HepG2 (cell line): ENCODE data around the gene DENND5A. TPM values are rescaled to one million over a fixed set of nuclear protein-coding genes. Genes with fewer than 3 reads are reported as not detected.

Experiments
- ATAD3A ChIP-seq: sonication (generic); formaldehyde crosslinking; IDR thresholded peaks from 2 replicates; pipeline ENCODE4 v1.4.0; 2020; ENCODE audit warnings: missing genetic modification reagents
- ATF7 ChIP-seq, 2 experiments: fragments of 450-650 bp in 1 of 2; sonication (generic) in 1 of 2; formaldehyde crosslinking in 1 of 2; IDR thresholded peaks; 2 replicates each; pipeline versions ENCODE4 v1.4.0 to v1.6.1; 2016 to 2020; ENCODE audit warnings: antibody characterized with exemption in 1 of 2, mild to moderate bottlenecking in 1 of 2, missing genetic modification reagents in 1 of 2
- BCL6 ChIP-seq: IDR thresholded peaks from 2 replicates; pipeline ENCODE4 v1.6.1; 2016; ENCODE audit warnings: missing genetic modification reagents, missing compliant biosample characterization
- HNF1B ChIP-seq: sonication (generic); formaldehyde crosslinking; IDR thresholded peaks from 2 replicates; pipeline ENCODE4 v1.5.1; 2020; ENCODE audit warnings: mild to moderate bottlenecking, moderate library complexity, missing genetic modification reagents
- HNRNPUL1 ChIP-seq: fragments of 200-400 bp; formaldehyde crosslinking; IDR thresholded peaks from 2 replicates; pipeline ENCODE4 v1.6.1; 2017; ENCODE audit warnings: low read depth, mild to moderate bottlenecking, low read length, moderate library complexity
- HOXA7 ChIP-seq: sonication (generic); formaldehyde crosslinking; IDR thresholded peaks from 2 replicates; pipeline ENCODE4 v1.8.1; 2022; ENCODE audit warnings: mild to moderate bottlenecking, missing genetic modification reagents, moderate library complexity
- JUNB ChIP-seq: sonication (generic); formaldehyde crosslinking; IDR thresholded peaks from 2 replicates; pipeline ENCODE4 v1.8.0; 2022; ENCODE audit warnings: missing genetic modification reagents, mild to moderate bottlenecking, borderline replicate concordance
- MEF2D ChIP-seq: sonication (generic); formaldehyde crosslinking; IDR thresholded peaks from 2 replicates; pipeline ENCODE4 v1.5.1; 2020; ENCODE audit warnings: mild to moderate bottlenecking, missing genetic modification reagents
- MTA1 ChIP-seq: sonication (generic); formaldehyde crosslinking; IDR thresholded peaks from 2 replicates; pipeline ENCODE4 v1.4.0; 2020; ENCODE audit warnings: missing genetic modification reagents, mild to moderate bottlenecking, borderline replicate concordance
- RERE ChIP-seq: IDR thresholded peaks from 2 replicates; pipeline ENCODE4 v1.6.1; 2016; ENCODE audit warnings: low read depth, missing genetic modification reagents, missing compliant biosample characterization
- RXRB ChIP-seq: IDR thresholded peaks from 2 replicates; pipeline ENCODE4 v1.6.1; 2016; ENCODE audit warnings: borderline replicate concordance, missing genetic modification reagents, missing compliant biosample characterization
- SMAD9 ChIP-seq: sonication (generic); formaldehyde crosslinking; IDR thresholded peaks from 2 replicates; pipeline ENCODE4 v1.5.1; 2020; ENCODE audit warnings: mild to moderate bottlenecking, missing genetic modification reagents
- SMC3 ChIP-seq: IDR thresholded peaks from 2 replicates; pipeline ENCODE4 v1.6.1; 2011; ENCODE audit warnings: low read length, improper control_type of control experiment
- SOX13 ChIP-seq, 3 experiments: fragments of 450-650 bp in 1 of 3; sonication (generic) in 1 of 3; formaldehyde crosslinking in 1 of 3; IDR thresholded peaks in 2 of 3; conservative IDR thresholded peaks in 1 of 3; 2 replicates each; pipeline versions ENCODE4 v1.5.0 to v1.6.1; 2016 to 2020; ENCODE audit warnings: antibody characterized with exemption in 1 of 3, mild to moderate bottlenecking in 1 of 3, missing compliant biosample characterization in 1 of 3, missing genetic modification reagents in 1 of 3, moderate library complexity in 1 of 3
- YEATS4 ChIP-seq: sonication (generic); formaldehyde crosslinking; IDR thresholded peaks from 2 replicates; pipeline ENCODE4 v1.4.0; 2020; ENCODE audit warnings: missing genetic modification reagents, borderline replicate concordance
- ZEB1 ChIP-seq: IDR thresholded peaks from 2 replicates; pipeline ENCODE4 v1.6.1; 2012; ENCODE audit warnings: mild to moderate bottlenecking, low read depth, inconsistent platforms; ENCODE audit not compliant: insufficient replicate concordance
- ZFP90 ChIP-seq: sonication (generic); formaldehyde crosslinking; IDR thresholded peaks from 2 replicates; pipeline ENCODE4 v1.8.0; 2022; ENCODE audit warnings: missing genetic modification reagents, mild to moderate bottlenecking, inconsistent platforms, borderline replicate concordance
- ZNF101 ChIP-seq: sonication (generic); formaldehyde crosslinking; IDR thresholded peaks from 2 replicates; pipeline ENCODE4 v1.4.0; 2020; ENCODE audit warnings: mild to moderate bottlenecking, low read depth, missing genetic modification reagents, borderline replicate concordance
- ZNF251 ChIP-seq: sonication (generic); formaldehyde crosslinking; IDR thresholded peaks from 2 replicates; pipeline ENCODE4 v1.9.0; 2021; ENCODE audit warnings: mild to moderate bottlenecking, missing genetic modification reagents
- ZNF282 ChIP-seq: fragments of 450-650 bp; IDR thresholded peaks from 2 replicates; pipeline ENCODE4 v1.6.1; 2018; ENCODE audit not compliant: partially characterized antibody
- ZNF850 ChIP-seq: sonication (generic); formaldehyde crosslinking; conservative IDR thresholded peaks from 2 replicates; pipeline ENCODE4 v1.9.0; 2021; ENCODE audit warnings: mild to moderate bottlenecking, missing genetic modification reagents
- ZZZ3 ChIP-seq: sonication (generic); formaldehyde crosslinking; IDR thresholded peaks from 2 replicates; pipeline ENCODE4 v1.4.0; 2020; ENCODE audit warnings: missing genetic modification reagents, mild to moderate bottlenecking, borderline replicate concordance
- polyA plus RNA-seq, 8 experiments: library from polyadenylated mRNA; depleted of rRNA in 3 of 8; stranded (reverse) in 7 of 8; unstranded in 1 of 8; fragments of >200 nt; fragmentation: Illumina TruSeq in 4 of 8; extraction: Trizol in 4 of 8; gene quantifications; 2 replicates each; pipeline versions ENCODE4 v1.2.1 to v1.2.3, GENCODE V29; 2011 to 2016; ENCODE audit warnings: low read depth in 4 of 8, missing spikeins in 1 of 8, mixed read lengths in 1 of 8; ENCODE audit not compliant: insufficient read depth in 1 of 8
- total RNA-seq, 5 experiments: library from RNA; depleted of rRNA; stranded (reverse); fragments of >200 nt; fragmentation: Illumina TruSeq; extraction: Trizol; gene quantifications; 2 replicates each; pipeline ENCODE4 v1.2.3, GENCODE V29; 2016; ENCODE audit warnings: low read depth in 1 of 5

Gene DENND5A
- total and polyA plus RNA-seq, 2 of the 13 experiments (the other 11 are each of a cell fraction or from before 2014, with no cell fraction given): 63.3 to 145 TPM

GRCh38 chr11:9265211-9266131, at the start of gene DENND5A (continued):
- TF ChIP-seq ZNF101 (no peak), HOXA7 (CRISPR knock-in tag) (no peak), HNRNPUL1 (no peak), RERE (CRISPR knock-in tag) (no peak), YEATS4 (no peak), ZNF282 (no peak), ATAD3A (CRISPR knock-in tag) (no peak), MEF2D (peak; percentile 58; the same call in 1 of the 2 replicates), ZFP90 (CRISPR knock-in tag) (no peak), ZNF850 (CRISPR knock-in tag) (no peak), SMAD9 (CRISPR knock-in tag) (no peak), MTA1 (CRISPR knock-in tag) (no peak), SOX13 (IDR thresholded peaks at IDR 0.05) (no peak), SOX13 (CRISPR knock-in tag; conservative IDR thresholded peaks at IDR 0.05 in 1 of 2, IDR thresholded peaks at IDR 0.05 in 1 of 2) (peak in 1 of 2 experiments; percentile 22; a peak in 1 of 4 replicates), HNF1B (peak; percentile 65; the same call in 1 of the 2 replicates), SMC3 (no peak), BCL6 (CRISPR knock-in tag) (no peak), ZZZ3 (no peak), ZEB1 (no peak), ZNF251 (no peak), JUNB (CRISPR knock-in tag) (no peak), ATF7 (IDR thresholded peaks at IDR 0.05) (peak; percentile 92), ATF7 (CRISPR knock-in tag; IDR thresholded peaks at IDR 0.05) (peak; percentile 98), RXRB (CRISPR knock-in tag) (no peak)
